ENCODE results near the gene LMO7.

Gene LMO7

GRCh38 chr13:75635828-75636435 is at the start of gene LMO7:
TSS of gene LMO7 (plus strand) at chr13:75636330. CDS start at chr13:75636658, 328 bp downstream.
- DNase-seq (ENCODE audit: low read depth): no peak

GRCh38 chr13:75587679-75588078 is 48.5 kb upstream of the LMO7 start:
- no peak for DNase-seq (ENCODE audit: low read depth)

- DNase-seq (ENCODE audit: low read depth): no peak
These were observed 39.4 kb upstream of the LMO7 start for GRCh38 chr13:75596657-75597182.

- no peak for DNase-seq (ENCODE audit: low read depth)
These were observed 35.8 kb upstream of the LMO7 start for GRCh38 chr13:75600371-75600770.

- DNase-seq (ENCODE audit: low read depth): no peak
These were observed 33.1 kb upstream of the LMO7 start for GRCh38 chr13:75603038-75603437.

- DNase-seq (ENCODE audit: low read depth): no peak
These were observed 28.7 kb upstream of the LMO7 start for GRCh38 chr13:75607447-75607846.

GRCh38 chr13:75610466-75610865 is 25.7 kb upstream of the LMO7 start:
- DNase-seq (ENCODE audit: low read depth): no peak

- no peak for DNase-seq (ENCODE audit: low read depth)
These were observed 23.8 kb upstream of the LMO7 start for GRCh38 chr13:75612354-75612753.

GRCh38 chr13:75617230-75617629 is 18.9 kb upstream of the LMO7 start:
- no peak for DNase-seq (ENCODE audit: low read depth)

- DNase-seq (ENCODE audit: low read depth): no peak
These were observed 17.8 kb upstream of the LMO7 start for GRCh38 chr13:75618308-75618707.

GRCh38 chr13:75620020-75620419 is 16.1 kb upstream of the LMO7 start:
- DNase-seq (ENCODE audit: low read depth): no peak

GRCh38 chr13:75621147-75621546 is 15.0 kb upstream of the LMO7 start:
- DNase-seq (ENCODE audit: low read depth): peak; percentile 44

- DNase-seq (ENCODE audit: low read depth): no peak
These were observed 7.3 kb upstream of the LMO7 start for GRCh38 chr13:75628801-75629200.

GRCh38 chr13:75633285-75633684 is 2.8 kb upstream of the LMO7 start:
- DNase-seq (ENCODE audit: low read depth): peak; percentile 83

- DNase-seq (ENCODE audit: low read depth): no peak
These were observed 866 bp upstream of the LMO7 start for GRCh38 chr13:75635101-75635827.

- DNase-seq (ENCODE audit: low read depth): no peak
These were observed 478 bp downstream of the LMO7 start for GRCh38 chr13:75636436-75637180.

- DNase-seq (ENCODE audit: low read depth): no peak
These were observed 1.1 kb downstream of the LMO7 start for GRCh38 chr13:75637181-75637750.

- DNase-seq (ENCODE audit: low read depth): no peak
These were observed 3.3 kb downstream of the LMO7 start for GRCh38 chr13:75639454-75639853.

GRCh38 chr13:75641026-75641425 is 4.9 kb downstream of the LMO7 start:
- DNase-seq (ENCODE audit: low read depth): no peak

GRCh38 chr13:75643182-75643581 is 7.1 kb downstream of the LMO7 start:
- no peak for DNase-seq (ENCODE audit: low read depth)

- no peak for DNase-seq (ENCODE audit: low read depth)
These were observed 7.6 kb downstream of the LMO7 start for GRCh38 chr13:75643693-75644092.

GRCh38 chr13:75645141-75645540 is 9.0 kb downstream of the LMO7 start:
- DNase-seq (ENCODE audit: low read depth): no peak
